Activated CD8-positive, alpha-beta memory T cell treated with anti-CD3 and anti-CD28 coated beads, Interleukin-2, amount 50 U/mL, for 4 hours (primary cell): ENCODE results near the gene SH3RF3.
"Not testable (repeated sequence)": the region's sequence is repeated elsewhere in the genome, so short reads cannot be mapped to it uniquely, and the experiment has no call there.

Source experiments
- DNase-seq: peaks from one replicate; pipeline ENCODE4 v3.0.0-alpha.2; 2020

The SH3RF3 gene

DNA sequence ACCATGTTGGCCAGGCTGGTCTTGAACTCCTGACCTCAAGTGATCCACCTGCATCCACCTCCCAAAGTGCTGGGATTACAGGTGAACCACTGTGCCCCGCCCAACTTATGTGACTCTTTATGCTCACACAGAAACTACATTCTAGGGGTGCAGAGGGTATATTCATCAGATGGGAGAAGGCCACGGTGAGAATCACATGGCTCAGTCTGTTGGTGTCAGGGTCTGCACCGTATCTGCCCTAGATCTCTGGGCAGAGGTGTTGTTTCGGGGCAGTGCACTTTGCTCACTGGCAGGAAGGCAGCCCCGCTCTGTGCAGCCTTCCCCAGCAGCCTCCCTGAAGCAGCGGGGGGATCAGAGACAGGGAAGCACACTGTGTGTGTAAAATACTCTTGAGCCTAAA lies 76.4 kb downstream of the SH3RF3 start:
- DNase-seq, result no peak

DNA sequence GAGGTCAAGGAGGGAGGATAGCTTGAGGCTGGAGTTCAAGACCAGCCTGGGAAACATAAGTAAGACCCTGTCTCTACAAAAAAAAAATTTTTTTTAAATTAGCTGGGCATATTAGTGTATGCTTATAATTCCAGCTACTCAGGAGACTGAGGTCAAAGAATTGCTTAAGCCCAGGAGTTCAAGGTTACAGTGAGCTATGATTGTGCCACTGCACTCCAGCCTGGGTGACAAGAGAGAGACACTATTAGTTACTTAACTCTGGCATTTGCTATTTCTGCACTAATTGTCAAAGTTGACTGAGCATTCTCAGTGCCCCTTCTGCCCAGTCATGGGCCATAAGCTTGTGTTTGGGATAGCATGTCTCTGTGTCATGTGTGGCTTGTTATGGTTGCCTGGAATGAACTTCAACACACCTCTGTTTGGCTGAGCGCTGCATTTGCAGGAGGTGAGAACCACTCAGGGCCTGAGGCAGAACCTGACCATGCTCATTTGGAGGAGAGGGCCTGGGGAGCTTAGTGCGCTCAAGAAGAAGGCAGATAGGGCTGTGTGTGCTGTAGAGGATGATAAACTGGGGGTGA lies 77.7 kb downstream of the SH3RF3 start:
- DNase-seq, result no peak

DNA sequence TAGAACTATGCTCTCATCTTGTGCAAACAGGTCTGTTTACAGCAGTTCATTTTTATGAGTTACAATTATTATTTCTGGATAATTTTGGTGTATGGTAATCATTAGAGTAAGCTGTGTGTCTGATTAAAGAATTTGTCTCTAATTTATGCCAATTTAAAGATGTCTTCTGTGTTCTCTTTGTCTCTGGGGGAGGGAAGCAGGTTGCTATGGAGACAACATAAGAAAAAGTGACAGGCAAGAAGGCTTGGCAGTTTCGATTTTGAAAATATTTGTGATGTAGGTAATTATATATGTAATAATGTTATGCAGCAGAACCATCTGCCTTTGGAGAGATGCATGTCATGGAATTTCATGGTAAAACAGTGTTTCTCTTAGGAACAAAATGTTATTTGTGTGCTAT lies 78.2 kb downstream of the SH3RF3 start:
- no peak for DNase-seq

DNA sequence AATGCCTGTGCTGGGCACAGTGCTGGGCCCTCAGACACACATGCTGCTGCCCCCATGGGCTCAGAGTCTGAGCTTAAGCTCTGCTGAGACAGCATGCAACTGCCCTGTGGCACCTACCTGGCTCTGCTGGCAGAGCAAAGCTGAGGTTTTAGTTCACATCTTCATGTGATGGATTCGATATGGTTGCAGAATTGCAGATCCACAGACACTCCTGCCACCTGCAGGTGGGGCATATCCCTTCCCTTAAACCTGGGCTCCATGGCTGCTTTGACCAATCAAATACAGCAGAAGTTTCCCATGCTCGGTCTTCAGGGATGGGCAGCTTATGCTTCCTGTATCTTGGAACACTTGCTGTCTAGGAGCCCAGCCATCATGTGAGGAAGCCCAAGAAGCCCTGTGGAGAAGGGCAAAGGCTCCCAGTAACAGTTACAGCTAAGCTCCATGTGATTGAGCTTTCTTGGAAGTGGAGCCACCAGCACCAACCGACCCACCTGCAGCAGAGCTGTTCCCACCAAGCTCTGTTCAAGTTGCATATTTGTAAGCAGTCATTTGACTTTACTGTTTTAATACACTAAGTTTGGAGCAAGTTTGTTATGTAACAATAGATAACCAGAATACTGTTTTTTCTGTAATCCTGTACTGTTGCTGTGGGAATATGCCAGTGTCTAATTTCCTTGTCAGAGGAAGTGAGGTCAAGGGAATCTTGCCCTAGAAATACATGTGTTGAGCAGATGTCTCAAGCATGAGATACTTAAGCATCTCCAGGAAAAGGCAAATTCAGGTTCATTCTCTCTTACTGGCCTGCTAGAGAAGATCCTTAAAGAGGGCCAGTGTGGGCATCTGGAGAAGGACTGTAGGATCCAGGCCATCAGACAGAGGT lies 79.3 kb downstream of the SH3RF3 start:
- DNase-seq, result no peak

DNA sequence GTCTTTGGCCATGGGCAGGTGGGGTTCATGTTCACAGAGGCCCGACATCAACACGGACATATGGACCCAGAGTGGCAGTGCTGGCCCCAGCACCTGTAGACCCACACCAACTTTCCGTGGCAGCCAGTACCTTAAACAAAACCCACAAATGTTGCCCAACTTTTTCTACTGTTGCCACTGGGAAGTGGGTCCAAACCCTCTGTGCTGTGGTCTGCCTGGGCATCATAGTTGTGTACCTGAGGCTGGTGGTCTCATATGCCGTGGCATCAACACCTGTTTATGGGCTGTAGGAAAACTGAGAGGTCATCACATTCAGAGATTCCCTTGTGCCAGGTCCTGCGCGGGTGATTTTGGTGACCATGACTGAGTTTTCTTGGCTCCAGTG lies 79.9 kb downstream of the SH3RF3 start:
- DNase-seq, result no peak

DNA sequence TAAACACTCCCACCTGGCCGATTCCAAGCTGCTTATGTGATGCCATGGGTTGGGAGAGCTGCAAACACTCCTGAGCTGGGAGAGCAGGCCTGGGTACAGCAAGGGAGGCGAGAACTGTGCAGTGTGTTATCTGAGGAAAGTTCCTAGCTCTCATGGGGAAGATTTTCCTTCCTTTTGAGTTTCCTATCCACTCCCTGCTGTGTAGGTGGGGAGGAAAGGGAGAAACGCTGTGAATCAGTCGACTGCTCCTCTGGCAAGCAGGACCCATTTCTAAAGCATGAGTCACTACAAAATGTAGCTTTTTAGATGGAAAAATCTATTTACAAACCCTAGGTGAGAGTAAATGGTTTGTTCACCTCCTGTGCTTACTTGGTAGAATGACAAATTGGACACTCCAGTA lies 80.4 kb downstream of the SH3RF3 start:
- no peak for DNase-seq

DNA sequence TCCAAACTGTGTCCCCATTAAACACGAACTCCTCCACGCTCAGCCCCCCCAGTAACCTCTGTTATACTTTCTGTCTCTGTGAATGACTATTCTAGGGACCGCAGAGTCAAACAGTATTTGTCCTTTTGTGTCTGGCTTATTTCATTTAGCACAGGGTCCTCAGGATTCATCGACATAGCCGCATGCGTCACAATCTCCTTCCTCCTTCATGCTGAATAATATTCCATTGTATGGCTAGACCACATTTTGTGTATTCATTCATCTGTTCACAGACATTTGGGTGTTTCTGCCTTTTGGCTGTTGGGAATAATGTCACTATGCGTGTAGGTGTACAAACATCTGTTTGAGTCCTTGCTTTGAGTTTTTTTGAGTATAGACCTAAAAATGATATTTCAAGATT lies 80.9 kb downstream of the SH3RF3 start:
- no peak for DNase-seq

DNA sequence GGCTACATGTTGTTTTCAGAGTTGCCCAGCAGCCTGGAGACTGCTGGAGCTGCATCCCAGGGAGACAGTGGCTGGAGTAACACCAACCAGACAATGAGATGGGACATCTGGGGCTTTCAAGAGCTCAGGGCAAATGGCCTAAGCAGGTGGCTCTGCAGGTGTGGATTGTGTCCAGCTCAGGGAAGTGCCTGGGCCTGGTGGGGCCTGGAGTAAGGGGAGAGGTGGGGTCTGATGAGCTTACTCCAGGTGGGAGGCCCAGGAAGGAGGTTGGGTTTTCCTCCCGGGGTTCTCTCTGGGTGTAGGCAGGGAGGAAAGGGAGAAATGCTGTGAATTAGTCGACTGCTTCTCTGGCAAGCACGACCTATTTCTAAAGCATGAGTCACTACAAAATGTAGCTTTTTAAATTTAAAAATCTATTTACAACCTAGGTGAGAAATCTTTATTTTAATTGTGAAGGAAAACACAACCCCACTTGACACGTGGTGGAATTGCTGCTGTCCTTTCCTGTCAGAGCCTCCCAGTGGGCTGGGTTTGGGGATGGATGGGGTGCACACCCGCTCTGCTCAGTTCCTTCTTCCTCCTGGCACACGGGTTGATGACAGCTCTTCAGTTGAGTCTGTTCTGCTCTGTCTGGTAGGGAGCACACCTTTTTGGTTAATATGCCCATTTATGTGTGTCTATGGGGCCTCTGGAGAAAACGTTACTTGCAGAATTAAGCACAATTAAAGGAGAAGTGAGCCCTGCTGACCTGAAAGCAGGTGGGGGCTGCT lies 81.6 kb downstream of the SH3RF3 start:
- DNase-seq, result no peak

DNA sequence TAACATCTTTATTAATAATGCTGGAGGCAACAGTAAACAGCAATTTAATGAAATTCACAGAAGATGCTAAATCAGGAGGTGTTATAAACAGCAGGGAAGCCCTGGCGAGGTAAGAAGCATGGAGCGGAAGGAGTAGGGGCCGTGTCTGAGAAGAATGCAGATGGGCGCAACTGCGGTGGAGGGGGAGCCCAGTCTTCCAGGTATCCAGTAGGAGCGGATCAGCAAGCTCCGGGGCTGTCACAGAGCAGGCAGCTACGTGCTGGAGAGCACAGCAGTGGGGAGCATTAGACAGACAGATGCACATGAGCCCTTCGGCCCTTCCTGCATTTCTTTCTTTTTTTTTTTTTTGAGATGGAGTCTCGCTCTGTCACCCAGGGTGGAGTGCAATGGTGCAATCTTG lies 82.3 kb downstream of the SH3RF3 start:
- no peak for DNase-seq

DNA sequence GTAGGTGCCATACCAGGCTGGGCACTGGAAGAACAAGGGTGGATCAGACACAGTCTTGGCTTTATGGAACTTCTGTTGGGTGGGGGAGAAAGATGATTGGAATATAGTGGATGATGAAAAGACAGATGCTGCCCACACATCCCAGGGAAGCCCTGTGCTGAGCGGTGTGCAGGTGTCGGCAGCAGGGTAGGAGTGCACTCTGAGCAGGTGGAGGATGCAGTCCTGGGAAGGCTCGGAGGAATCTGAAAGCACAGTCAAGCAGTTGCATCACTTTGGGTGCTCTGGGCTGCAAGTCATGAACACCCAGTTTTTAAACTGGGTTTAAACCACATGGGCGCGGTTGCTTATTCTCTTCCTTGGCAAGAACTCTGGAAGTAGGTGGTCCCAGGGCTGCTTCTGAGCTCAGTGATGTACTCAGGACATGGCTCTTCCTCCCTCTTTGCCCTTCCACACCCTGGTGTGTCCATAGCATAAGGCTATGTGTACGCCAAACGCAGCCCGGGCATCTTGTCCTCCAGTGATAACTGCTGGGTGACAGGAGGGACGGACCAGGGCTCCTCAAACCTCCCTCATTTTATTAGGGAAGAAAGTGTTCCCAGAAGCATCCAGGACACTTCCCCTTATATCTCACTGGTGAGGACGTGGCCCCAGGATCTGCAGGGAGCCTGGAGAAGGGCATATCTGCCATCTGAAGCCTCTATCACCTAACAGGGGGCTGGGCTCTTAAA lies 84.0 kb downstream of the SH3RF3 start:
- DNase-seq, result no peak

DNA sequence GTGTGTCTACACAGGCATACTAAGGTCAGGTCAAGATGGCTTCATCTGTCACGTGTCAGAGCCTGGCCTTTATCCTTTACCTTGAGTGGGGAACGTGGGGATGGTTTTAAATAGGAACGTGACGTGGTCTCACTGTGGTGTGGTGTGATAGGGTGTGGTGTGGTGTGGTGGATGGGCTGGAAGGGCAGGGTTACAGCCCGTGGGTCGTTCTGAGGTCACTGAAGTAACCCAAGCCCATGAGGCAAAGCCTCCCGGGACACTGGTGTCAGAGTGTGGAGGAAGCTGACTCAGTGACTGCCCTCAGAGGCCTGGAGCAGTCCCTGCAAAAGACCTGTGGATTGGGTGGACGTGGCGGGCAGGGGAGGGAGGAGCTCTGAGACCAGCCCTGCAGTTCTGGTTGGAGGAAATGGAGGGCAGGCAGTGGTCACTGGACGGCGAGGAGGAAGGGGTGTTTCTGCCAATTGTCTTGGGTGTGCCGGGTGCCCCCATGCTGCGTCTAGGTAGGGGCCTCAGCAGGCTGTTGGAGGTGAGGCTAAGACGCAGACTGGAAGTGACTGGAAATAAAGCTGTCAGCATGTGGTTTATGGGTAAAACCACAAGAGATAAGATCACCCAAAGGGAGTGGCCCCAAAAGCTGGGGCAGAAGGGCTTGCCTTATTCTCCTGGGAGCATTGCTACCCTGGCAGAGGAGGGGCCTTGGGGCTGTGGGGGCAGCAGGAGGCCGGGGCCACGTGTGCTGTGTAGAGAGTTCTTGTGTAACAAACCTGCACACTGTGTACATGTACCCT lies 84.8 kb downstream of the SH3RF3 start:
- DNase-seq, result peak; percentile 58

DNA sequence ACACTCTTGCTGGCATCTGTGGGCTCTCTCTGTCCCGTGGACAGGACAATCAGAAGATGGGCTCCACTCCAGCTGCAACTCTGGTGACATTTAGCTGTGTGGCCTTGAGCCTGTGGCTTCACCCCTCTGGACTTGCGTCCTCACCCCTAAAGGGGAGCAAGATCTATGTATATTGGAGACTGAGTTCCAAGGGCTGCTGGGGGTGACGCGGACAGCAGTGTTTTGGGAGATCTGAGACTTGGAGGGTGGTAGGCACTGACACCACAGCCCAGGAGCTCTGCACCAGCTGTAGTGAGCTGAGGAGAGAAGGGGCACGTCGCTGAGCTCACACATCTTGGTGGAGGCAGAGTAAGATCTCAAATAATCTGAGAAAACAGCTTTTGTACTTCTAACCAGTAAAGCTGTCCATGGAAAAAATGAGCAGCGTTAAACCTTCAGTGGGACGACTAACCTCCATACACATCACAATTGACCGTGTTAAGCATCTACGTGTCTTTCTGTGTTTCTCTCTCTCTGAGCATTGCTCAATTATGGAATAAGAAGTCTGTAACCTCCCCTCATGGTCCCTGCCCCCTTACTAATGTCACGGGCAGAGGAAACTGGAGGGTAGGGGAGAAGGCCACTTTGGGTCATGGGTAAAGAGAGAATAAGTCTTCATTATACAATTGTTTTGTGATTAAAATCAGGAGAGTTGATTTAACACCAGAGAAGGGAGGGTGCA lies 85.8 kb downstream of the SH3RF3 start:
- DNase-seq, result no peak

DNA sequence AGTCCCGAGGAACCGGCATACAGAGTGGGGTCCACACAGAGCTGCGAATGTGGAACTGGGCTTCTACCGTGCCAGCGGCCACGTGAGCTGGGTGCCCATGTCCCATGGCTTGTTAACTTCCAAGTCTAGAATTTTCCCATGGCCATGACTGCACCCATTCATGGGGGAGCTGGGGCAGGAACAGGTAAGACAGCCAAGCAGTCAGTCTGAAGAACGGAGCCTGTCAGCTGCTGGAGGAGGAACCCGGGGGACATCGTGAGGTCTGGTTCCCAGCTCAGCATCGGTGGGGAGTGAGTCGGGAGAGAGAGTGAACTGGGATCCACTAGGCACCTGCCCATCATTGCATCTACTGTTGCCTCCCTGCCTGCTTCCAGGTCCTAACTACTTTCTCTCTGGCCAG lies 86.9 kb downstream of the SH3RF3 start:
- DNase-seq, result no peak

DNA sequence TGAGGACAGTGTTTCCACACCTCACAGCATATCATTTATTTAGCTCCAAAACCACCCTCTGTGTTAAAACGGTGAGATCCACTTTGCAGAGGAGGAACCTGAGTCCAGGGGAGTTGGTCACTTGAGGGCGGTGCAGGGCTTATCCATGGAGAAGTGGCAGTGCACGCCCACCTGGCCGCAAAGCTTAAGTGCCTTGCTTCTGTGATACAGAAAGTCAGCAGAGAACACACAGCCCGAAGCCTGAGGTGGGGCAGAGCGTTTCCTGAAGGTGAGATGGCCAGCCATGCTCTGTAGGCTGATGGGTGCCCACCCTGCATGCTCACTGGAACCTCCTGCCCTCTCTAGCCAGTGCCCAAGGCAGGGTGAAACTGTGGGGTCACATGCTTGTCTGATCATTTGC lies 87.3 kb downstream of the SH3RF3 start:
- DNase-seq, result no peak

DNA sequence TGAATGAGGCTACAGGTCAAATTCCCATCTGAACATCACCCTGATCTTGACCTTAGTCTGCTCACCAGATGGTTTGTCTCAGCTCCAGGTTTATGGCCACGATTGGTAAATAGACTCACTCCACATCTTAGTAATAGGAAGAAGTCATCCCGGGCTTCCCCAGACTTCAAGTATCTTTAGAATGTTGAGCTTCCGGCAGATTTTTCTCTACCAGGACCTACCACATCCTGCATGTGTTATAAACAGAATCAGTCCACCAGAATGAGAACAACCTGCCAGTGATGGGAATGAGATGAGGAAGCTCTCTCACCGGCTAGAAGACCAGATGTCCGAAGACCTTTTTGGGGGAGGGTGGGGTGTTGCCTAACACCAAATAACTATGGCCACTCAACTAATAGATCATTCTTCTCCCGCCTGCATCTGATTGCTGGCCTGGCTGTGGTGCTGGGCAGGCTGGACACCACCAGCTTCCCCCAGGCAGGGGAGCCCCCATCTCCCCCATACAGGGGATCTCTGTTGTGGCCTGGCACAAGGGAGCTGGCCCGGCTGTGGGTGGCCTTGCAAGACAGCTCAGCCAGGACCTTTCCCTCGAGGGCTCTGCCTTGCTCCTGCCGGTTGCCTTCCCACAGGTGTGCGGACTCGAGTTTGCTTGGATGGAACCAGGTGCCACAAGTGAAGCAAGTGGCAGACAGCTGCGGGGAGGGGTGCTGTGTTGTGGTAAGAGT lies 88.5 kb downstream of the SH3RF3 start:
- no peak for DNase-seq

DNA sequence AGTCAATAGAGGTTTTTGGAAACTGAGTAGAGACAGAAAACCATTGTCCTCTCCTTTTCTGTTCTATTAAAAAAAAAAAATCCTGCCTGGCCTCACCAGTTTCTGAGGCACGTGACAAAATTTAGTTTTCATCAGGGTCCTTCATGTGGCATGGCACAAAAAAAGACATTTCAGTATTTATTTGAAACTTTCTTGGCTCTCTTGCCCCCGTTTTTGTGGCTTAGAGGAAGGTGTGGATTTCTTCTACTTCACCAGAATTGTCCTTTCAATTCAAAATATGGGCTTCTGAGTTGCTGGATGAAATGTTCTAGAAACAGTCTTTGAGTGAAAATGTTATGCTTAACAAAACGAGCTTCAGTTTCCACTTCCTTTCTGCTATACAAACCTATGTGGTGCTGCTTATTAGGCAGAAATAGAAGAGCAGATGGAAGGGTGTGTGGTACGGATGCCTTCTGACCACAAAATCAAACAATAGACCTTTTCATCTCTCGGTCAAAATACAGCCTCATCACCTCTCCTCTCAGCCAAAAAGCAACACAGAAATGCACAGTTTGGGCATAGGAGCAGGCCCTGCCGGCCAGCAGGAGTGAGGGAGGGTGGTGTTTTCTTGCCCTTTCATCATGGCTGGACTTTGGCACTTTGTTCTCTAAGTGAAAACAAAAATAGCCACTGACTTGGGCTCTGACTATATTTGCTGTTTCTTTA lies 89.2 kb downstream of the SH3RF3 start:
- no peak for DNase-seq

DNA sequence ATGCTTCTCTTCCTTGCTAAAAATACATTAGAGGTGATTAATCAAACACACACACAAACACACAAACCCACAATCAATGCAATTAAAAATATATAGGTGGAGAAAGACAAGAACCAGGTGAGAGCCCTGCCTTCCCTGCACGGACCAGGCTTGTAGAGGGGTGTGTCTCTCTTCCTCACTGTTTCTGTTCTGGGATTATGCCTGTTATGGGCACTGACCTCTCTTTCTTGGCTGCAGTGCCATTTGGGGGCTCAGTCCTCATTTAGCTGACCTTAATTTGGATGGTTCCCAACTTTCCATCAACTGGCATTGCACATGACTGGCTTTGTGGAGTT lies 89.8 kb downstream of the SH3RF3 start:
- DNase-seq, result no peak

DNA sequence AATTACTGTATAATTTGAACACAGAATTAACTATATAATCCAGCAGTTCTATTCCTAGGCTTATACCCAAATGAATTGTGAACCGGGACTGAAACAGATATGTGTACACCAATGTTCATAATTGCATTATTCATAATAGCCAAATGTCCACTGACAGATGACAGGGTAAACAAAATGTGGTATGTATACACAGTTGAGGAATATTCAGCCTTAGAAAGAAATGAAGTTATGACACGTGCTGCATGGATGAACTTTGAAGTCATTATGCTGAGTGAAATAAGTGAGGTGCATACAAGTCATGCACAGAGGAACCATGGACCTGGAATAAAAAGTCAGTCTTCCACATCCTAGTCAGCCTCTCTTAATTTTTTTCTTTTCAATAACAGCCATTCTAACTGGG lies 91.9 kb downstream of the SH3RF3 start:
- no peak for DNase-seq

DNA sequence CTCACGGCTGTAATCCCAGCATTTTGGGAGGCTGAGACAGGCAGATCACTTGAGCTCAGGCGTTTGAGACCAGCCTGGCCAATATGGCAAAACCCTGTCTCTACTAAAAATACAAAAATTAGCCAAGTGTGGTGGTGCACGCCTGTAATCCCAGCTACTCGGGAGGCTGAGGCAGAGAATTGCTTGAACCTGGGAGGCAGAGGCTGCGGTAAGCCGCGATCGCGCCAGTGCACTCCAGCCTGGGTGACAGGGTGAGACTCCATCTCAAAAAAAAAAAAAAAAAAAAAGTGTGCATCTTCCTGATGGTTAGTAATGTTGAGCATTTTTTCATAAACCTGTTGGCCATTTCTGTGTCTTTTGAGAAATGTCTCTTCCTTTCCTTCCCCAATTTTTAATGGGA lies 92.3 kb downstream of the SH3RF3 start:
- not testable (repeated sequence) for DNase-seq

DNA sequence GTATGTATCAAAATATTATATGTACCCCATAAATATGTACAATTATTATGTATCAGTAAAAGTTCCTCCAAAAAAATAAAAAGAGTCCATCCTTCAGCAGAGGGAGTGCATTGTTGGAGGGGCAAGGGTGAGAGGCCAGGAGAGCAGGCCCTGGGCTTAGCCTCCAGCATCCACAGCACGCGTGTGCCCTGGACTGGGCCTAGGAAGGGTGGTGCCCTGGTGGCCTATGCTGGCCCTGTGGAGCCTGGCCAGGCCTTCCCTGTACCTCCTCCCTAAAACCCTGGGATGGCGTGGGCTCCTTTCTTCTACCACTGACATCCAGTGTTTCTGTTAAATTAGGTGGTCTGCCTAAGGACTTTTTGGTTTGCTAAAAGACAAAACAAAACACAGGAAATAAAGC lies 93.4 kb downstream of the SH3RF3 start:
- DNase-seq, result no peak
